H9 (cell line): ENCODE data around the gene LIX1L. TPM values are rescaled to one million over a fixed set of nuclear protein-coding genes. Genes with fewer than 3 reads are reported as not detected.

Source experiments
- DNase-seq: peaks from one replicate; pipeline ENCODE4 v3.0.0-alpha.2; 2017
- H2AFZ ChIP-seq: one replicate; pipeline ENCODE4 v1.6.1; 2013; ENCODE audit warnings: mild to moderate bottlenecking, low read length, control low read depth, moderate library complexity
- H2AK5ac ChIP-seq: 2 replicates; pipeline ENCODE4 v1.6.1; 2013; ENCODE audit warnings: low read length, control low read depth, mixed read lengths; ENCODE audit not compliant: insufficient read length
- H2BK120ac ChIP-seq: one replicate; pipeline ENCODE4 v1.6.1; 2013; ENCODE audit warnings: low read depth, mild to moderate bottlenecking, low read length, control low read depth, inconsistent platforms; ENCODE audit not compliant: poor library complexity, severe bottlenecking
- H2BK12ac ChIP-seq: 2 replicates; pipeline ENCODE4 v1.6.1; 2013; ENCODE audit warnings: low read length, control low read depth, mixed read lengths, low read depth; ENCODE audit not compliant: insufficient read length
- H2BK15ac ChIP-seq: 2 replicates; pipeline ENCODE4 v1.6.1; 2013; ENCODE audit warnings: low read depth, low read length, control low read depth
- H2BK20ac ChIP-seq: one replicate; pipeline ENCODE4 v1.6.1; 2013; ENCODE audit warnings: low read depth, mild to moderate bottlenecking, low read length, control low read depth, inconsistent platforms; ENCODE audit not compliant: poor library complexity, severe bottlenecking
- H2BK5ac ChIP-seq: 2 replicates; pipeline ENCODE4 v1.6.1; 2013; ENCODE audit warnings: low read length, control low read depth, mixed read lengths; ENCODE audit not compliant: insufficient read length
- H3K14ac ChIP-seq: 2 replicates; pipeline ENCODE4 v1.6.1; 2013; ENCODE audit warnings: low read length, control low read depth; ENCODE audit not compliant: insufficient read depth
- H3K18ac ChIP-seq: 2 replicates; pipeline ENCODE4 v1.6.1; 2013; ENCODE audit warnings: low read depth, mild to moderate bottlenecking, mixed read lengths, low read length, control low read depth; ENCODE audit not compliant: insufficient read length
- H3K23ac ChIP-seq: 2 replicates; pipeline ENCODE4 v1.6.1; 2013; ENCODE audit warnings: low read length, control low read depth, mixed read lengths, low read depth; ENCODE audit not compliant: insufficient read length
- H3K23me2 ChIP-seq: 2 replicates; pipeline ENCODE4 v1.6.1; 2013; ENCODE audit warnings: low read depth, mild to moderate bottlenecking, mixed read lengths, low read length, control low read depth; ENCODE audit not compliant: insufficient read length, poor library complexity, severe bottlenecking
- H3K27ac ChIP-seq: 2 replicates; pipeline ENCODE4 v1.5.1; 2013; ENCODE audit warnings: low read length, control low read depth, mixed read lengths, low read depth; ENCODE audit not compliant: insufficient read length
- H3K27me3 ChIP-seq: 2 replicates; pipeline ENCODE4 v1.6.1; 2013; ENCODE audit warnings: low read length, control low read depth, inconsistent platforms; ENCODE audit not compliant: insufficient read depth
- H3K4ac ChIP-seq: 2 replicates; pipeline ENCODE4 v1.6.1; 2013; ENCODE audit warnings: low read depth, mild to moderate bottlenecking, control low read depth, inconsistent platforms, low read length, moderate library complexity
- H3K4me1 ChIP-seq: 2 replicates; pipeline ENCODE4 v1.6.1; 2013; ENCODE audit warnings: low read length, control low read depth, inconsistent platforms; ENCODE audit not compliant: insufficient read depth
- H3K4me2 ChIP-seq: 2 replicates; pipeline ENCODE4 v1.6.1; 2013; ENCODE audit warnings: low read length, control low read depth, mixed read lengths; ENCODE audit not compliant: insufficient read length, insufficient read depth
- H3K56ac ChIP-seq: 2 replicates; pipeline ENCODE4 v1.6.1; 2013; ENCODE audit warnings: low read depth, mild to moderate bottlenecking, mixed read lengths, low read length, control low read depth; ENCODE audit not compliant: insufficient read length
- H3K79me1 ChIP-seq: 2 replicates; pipeline ENCODE4 v1.6.1; 2013; ENCODE audit warnings: low read depth, mild to moderate bottlenecking, moderate library complexity, low read length, control low read depth, inconsistent platforms; ENCODE audit not compliant: insufficient read depth, poor library complexity, severe bottlenecking
- H3K79me2 ChIP-seq: 2 replicates; pipeline ENCODE4 v1.6.1; 2013; ENCODE audit warnings: low read length, control low read depth, inconsistent platforms; ENCODE audit not compliant: insufficient read depth
- H3K9ac ChIP-seq: 2 replicates; pipeline ENCODE4 v1.6.1; 2013; ENCODE audit warnings: low read length, control low read depth, mixed read lengths; ENCODE audit not compliant: insufficient read length; ENCODE audit errors: extremely low read depth
- H3K9me3 ChIP-seq: one replicate; pipeline ENCODE4 v1.6.1; 2013; ENCODE audit warnings: low read depth, low read length, inconsistent platforms; ENCODE audit not compliant: control insufficient read depth
- H3T11ph ChIP-seq: one replicate; pipeline ENCODE4 v1.6.1; 2013; ENCODE audit warnings: mild to moderate bottlenecking, low read length, control low read depth, inconsistent platforms
- H4K20me1 ChIP-seq: one replicate; pipeline ENCODE4 v1.6.1; 2013; ENCODE audit not compliant: control insufficient read depth, insufficient read length, insufficient read depth
- H4K5ac ChIP-seq: 2 replicates; pipeline ENCODE4 v1.6.1; 2013; ENCODE audit warnings: low read depth, mild to moderate bottlenecking, mixed read lengths, low read length, control low read depth; ENCODE audit not compliant: insufficient read length
- H4K8ac ChIP-seq: replicated peaks from 2 replicates; pipeline ENCODE4 v1.6.1; 2013; ENCODE audit warnings: low read length, control low read depth, mixed read lengths, low read depth; ENCODE audit not compliant: insufficient read length
- H4K91ac ChIP-seq: 2 replicates; pipeline ENCODE4 v1.6.1; 2013; ENCODE audit warnings: low read depth, mild to moderate bottlenecking, moderate library complexity, mixed read lengths, low read length, control low read depth; ENCODE audit not compliant: insufficient read length
- H3K27ac Mint-ChIP-seq, 3 experiments: 2 replicates in 2 of 3; 3 replicates in 1 of 3; pipeline ENCODE4 v1.8.0; 2020 to 2021; ENCODE audit warnings: mixed read lengths in 3 of 3, mild to moderate bottlenecking in 1 of 3, moderate library complexity in 1 of 3
- H3K27me3 Mint-ChIP-seq: 2 replicates; pipeline ENCODE4 v1.8.0; 2021; ENCODE audit warnings: low read depth, mild to moderate bottlenecking, moderate library complexity, mixed read lengths
- H3K36me3 Mint-ChIP-seq, 3 experiments: 2 replicates in 2 of 3; 3 replicates in 1 of 3; pipeline ENCODE4 v1.8.0; 2020 to 2021; ENCODE audit warnings: low read depth in 3 of 3, mixed read lengths in 3 of 3; ENCODE audit not compliant: insufficient read depth in 1 of 3
- H3K4me1 Mint-ChIP-seq, 2 experiments: 2 replicates each; pipeline ENCODE4 v1.8.0; 2020; ENCODE audit warnings: mixed read lengths in 2 of 2
- H3K4me3 Mint-ChIP-seq, 2 experiments: 2 replicates in 1 of 2; 3 replicates in 1 of 2; pipeline ENCODE4 v1.8.0; 2020 to 2021; ENCODE audit warnings: mild to moderate bottlenecking in 2 of 2, mixed read lengths in 2 of 2, moderate library complexity in 1 of 2
- H3K9me3 Mint-ChIP-seq, 2 experiments: 2 replicates in 1 of 2; 3 replicates in 1 of 2; pipeline ENCODE4 v1.8.0; 2020; ENCODE audit warnings: mild to moderate bottlenecking in 2 of 2, mixed read lengths in 2 of 2, moderate library complexity in 1 of 2
- WGBS: extraction: QIAGEN DNeasy Blood & Tissue Kit; methylation state at CpG from one replicate; pipeline ENCODE4 v1.1.7; 2013; ENCODE audit warnings: missing lambda C conversion rate, low lambda C conversion rate, mixed read lengths; ENCODE audit not compliant: insufficient read length; ENCODE audit errors: extremely low coverage; 5-methylcytosine and 5-hydroxymethylcytosine counted together
- total RNA-seq: library from RNA; stranded (reverse); gene quantifications from 2 replicates; pipeline ENCODE4 v1.2.1, GENCODE V29; 2021
- TF ChIP-seq, protein P1 (sequence below): fragments of 200-600 bp; sonication (generic); conservative IDR thresholded peaks from 3 replicates; pipeline ENCODE4 v1.8.0; 2021; ENCODE audit warnings: antibody characterized with exemption, mild to moderate bottlenecking

Gene LIX1L
- total RNA-seq, 1 experiment from 2014 or later: 5.9 TPM

DNA sequence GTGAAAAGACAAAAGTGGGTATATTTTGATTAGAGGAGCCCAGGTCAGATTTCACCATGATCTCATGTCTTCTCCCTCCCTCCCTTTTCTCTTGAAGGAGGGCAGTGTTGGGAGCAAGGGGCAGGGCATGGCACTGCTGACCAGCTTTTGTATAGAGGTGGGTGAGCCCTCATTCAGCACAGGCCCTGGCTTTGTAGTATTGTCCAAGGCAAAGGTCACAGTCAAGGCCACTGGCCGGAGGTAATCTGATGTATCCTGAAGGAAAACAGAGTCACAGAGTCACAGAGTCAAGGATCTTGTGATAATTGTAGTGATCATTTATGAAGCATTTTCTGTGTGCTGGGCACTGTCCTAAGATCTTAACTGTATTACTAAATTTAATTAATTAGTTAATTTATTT is 59.8 kb downstream of the LIX1L start:
- Mint-ChIP-seq H3K27me3 (peaks cover 23% of the 10 kb centered on the region), H3K4me3 (no peak overlapping the region), H3K27ac (no peak overlapping the region), H3K36me3 (no peaks in the 10 kb centered on the region), H3K4me1 (peaks cover 0 to 4% of the 10 kb centered on the region in 2 experiments; a peak in 1 of 4 replicates), H3K9me3 (no peaks in the 10 kb centered on the region)
- H3K23ac ChIP-seq: no peak overlapping the region
- H3K4me1 ChIP-seq: no peaks in the 10 kb centered on the region
- no peak overlapping the region for H2BK12ac ChIP-seq
- H2AK5ac ChIP-seq: no peak overlapping the region
- no peak overlapping the region for H2BK15ac ChIP-seq
- H3K4ac ChIP-seq: no peak overlapping the region
- H3K27ac ChIP-seq: no peak overlapping the region
- H3T11ph ChIP-seq: no peak overlapping the region
- no peak overlapping the region for H4K8ac ChIP-seq
- TF ChIP-seq, protein P1, sequence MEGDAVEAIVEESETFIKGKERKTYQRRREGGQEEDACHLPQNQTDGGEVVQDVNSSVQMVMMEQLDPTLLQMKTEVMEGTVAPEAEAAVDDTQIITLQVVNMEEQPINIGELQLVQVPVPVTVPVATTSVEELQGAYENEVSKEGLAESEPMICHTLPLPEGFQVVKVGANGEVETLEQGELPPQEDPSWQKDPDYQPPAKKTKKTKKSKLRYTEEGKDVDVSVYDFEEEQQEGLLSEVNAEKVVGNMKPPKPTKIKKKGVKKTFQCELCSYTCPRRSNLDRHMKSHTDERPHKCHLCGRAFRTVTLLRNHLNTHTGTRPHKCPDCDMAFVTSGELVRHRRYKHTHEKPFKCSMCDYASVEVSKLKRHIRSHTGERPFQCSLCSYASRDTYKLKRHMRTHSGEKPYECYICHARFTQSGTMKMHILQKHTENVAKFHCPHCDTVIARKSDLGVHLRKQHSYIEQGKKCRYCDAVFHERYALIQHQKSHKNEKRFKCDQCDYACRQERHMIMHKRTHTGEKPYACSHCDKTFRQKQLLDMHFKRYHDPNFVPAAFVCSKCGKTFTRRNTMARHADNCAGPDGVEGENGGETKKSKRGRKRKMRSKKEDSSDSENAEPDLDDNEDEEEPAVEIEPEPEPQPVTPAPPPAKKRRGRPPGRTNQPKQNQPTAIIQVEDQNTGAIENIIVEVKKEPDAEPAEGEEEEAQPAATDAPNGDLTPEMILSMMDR: no peak
- H3K14ac ChIP-seq: no peak overlapping the region
- no peak for DNase-seq
- no peaks in the 10 kb centered on the region for H3K27me3 ChIP-seq
- no peak overlapping the region for H3K4me2 ChIP-seq
- no peaks in the 10 kb centered on the region for H3K79me1 ChIP-seq
- no peak overlapping the region for H3K9ac ChIP-seq
- H3K9me3 ChIP-seq: no peaks in the 10 kb centered on the region
- WGBS: no CpG with 5 or more reads among the region's 1 CpG
- no peaks in the 10 kb centered on the region for H3K23me2 ChIP-seq
- H2BK20ac ChIP-seq: no peak overlapping the region
- no peak overlapping the region for H3K18ac ChIP-seq
- H3K56ac ChIP-seq: no peak overlapping the region
- H4K20me1 ChIP-seq: no peaks in the 10 kb centered on the region
- H2AFZ ChIP-seq: no peak overlapping the region
- H2BK5ac ChIP-seq: no peak overlapping the region
- H3K79me2 ChIP-seq: no peaks in the 10 kb centered on the region
- no peak overlapping the region for H2BK120ac ChIP-seq
- H4K91ac ChIP-seq: no peak overlapping the region
- no peak overlapping the region for H4K5ac ChIP-seq
